ENCODE results near the gene GTPBP2.
"Not testable (repeated sequence)": the region's sequence is repeated elsewhere in the genome, so short reads cannot be mapped to it uniquely, and the experiment has no call there.

Gene GTPBP2

DNA sequence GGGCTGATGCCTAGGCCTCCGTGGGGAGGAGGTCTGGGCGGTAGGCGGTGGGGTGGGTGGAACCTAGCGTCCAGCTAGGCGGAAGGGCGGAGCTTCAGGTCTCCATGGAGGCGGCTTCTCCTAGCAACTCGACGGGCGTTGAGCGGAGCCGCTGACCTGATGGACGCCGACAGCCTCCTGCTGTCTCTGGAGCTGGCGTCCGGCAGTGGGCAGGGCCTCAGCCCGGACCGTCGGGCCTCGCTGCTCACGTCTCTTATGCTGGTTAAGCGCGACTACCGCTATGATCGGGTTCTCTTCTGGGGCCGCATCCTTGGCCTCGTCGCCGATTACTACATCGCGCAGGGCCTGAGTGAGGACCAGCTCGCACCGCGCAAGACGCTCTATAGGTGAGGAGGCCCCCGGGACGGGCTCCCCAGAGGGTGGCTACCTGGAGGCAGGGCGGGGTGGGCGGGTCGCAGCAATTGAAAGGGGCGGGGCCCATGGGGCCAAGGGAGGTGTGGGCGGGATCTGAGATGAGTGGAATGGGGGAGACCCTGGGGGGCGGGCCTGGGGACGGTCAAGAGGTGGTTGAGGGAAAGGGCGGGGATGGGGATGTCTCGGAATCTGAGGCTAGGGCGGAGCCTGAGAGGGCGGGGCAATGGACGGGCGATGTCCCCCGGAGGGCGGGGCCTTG lies 16.0 kb upstream of the GTPBP2 start, which contains the start of gene RSPH9:
Gene RSPH9 (plus strand): TSS at position 97 of the 673 bp plus-strand sequence. CDS start 63 bp downstream, at position 160.
- no peak for DNase-seq (ENCODE audit: extremely low spot score)
- no peak for TF ChIP-seq ARNT (IDR thresholded peaks at IDR 0.05)
- TF ChIP-seq NFRKB (IDR thresholded peaks at IDR 0.05), result no peak
- TF ChIP-seq CTBP1 (IDR thresholded peaks at IDR 0.05; ENCODE audit: borderline replicate concordance), result no peak
- ChIA-PET CTCF (interaction anchor here (1.4 kb wide), 1 partner anchor 22 kb away, joined by 3 read pairs; no protein-coding TSS in a partner anchor), POLR2A (interaction anchor here (1.0 to 5.3 kb wide), 3 partner anchors 9 to 16 kb away, joined by 3 to 44 read pairs (median 18); partner anchors contain the start of genes GTPBP2 and MAD2L1BP)

DNA sequence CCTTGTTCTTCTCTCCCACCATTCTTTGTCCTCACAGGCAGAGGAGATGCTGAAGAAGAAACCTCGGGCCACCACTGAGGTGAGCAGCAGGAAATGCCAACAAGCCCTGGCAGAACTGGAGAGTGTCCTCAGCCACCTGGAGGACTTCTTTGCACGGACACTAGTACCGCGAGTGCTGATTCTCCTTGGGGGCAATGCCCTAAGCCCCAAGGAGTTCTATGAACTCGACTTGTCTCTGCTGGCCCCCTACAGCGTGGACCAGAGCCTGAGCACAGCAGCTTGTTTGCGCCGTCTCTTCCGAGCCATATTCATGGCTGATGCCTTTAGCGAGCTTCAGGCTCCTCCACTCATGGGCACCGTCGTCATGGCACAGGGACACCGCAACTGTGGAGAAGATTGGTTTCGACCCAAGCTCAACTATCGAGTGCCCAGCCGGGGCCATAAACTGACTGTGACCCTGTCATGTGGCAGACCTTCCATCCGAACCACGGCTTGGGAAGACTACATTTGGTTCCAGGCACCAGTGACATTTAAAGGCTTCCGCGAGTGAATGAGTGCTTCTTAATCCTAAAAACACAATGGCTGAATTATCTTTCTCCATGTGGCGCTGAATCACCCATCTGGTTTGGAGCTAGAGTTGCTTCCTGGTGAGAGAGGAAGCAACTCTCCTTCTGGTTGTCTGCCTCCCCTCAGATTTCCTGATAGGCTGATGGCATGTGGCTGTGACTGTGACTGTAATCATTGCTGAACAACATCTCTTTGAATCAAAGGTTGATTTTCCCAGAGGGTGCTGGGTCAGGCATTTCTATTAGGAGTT lies 11.1 kb upstream of the GTPBP2 start:
- no peak for DNase-seq (ENCODE audit: extremely low spot score)
- no peak for TF ChIP-seq ELF4 (IDR thresholded peaks at IDR 0.05)
- ChIA-PET CTCF (no interaction called here), POLR2A (interaction anchor here (3.9 kb wide), 1 partner anchor 11 kb away, joined by 21 read pairs; the partner anchor contains the start of gene GTPBP2)

DNA sequence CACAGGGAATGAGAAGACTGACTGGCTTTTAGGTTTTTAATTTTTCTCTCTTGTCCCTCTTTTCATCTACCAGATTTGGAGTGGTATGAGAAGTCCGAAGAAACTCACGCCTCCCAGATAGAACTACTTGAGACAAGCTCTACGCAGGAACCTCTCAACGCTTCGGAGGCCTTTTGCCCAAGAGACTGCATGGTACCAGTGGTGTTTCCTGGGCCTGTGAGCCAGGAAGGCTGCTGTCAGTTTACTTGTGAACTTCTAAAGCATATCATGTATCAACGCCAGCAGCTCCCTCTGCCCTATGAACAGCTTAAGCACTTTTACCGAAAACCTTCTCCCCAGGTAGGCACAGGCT lies 7.2 kb upstream of the GTPBP2 start:
- no peak for TF ChIP-seq FOXK2 (IDR thresholded peaks at IDR 0.05)
- no peak for TF ChIP-seq FOXM1 (IDR thresholded peaks at IDR 0.05; ENCODE audit: borderline replicate concordance)
- TF ChIP-seq ARNT (IDR thresholded peaks at IDR 0.05), result no peak
- no peak for TF ChIP-seq ZNF384 (IDR thresholded peaks at IDR 0.05)
- no peak for TF ChIP-seq NFRKB (IDR thresholded peaks at IDR 0.05)
- TF ChIP-seq HDGF (IDR thresholded peaks at IDR 0.05; ENCODE audit: borderline replicate concordance), result no peak
- no peak for TF ChIP-seq TARDBP (IDR thresholded peaks at IDR 0.05)
- TF ChIP-seq FOXA1 (IDR thresholded peaks at IDR 0.05), result no peak
- no peak for TF ChIP-seq L3MBTL2 (conservative IDR thresholded peaks at IDR 0.05)
- TF ChIP-seq CTBP1 (IDR thresholded peaks at IDR 0.05; ENCODE audit: borderline replicate concordance), result no peak
- TF ChIP-seq, protein P1, sequence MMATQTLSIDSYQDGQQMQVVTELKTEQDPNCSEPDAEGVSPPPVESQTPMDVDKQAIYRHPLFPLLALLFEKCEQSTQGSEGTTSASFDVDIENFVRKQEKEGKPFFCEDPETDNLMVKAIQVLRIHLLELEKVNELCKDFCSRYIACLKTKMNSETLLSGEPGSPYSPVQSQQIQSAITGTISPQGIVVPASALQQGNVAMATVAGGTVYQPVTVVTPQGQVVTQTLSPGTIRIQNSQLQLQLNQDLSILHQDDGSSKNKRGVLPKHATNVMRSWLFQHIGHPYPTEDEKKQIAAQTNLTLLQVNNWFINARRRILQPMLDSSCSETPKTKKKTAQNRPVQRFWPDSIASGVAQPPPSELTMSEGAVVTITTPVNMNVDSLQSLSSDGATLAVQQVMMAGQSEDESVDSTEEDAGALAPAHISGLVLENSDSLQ (IDR thresholded peaks at IDR 0.05), result no peak
- TF ChIP-seq LEF1 (IDR thresholded peaks at IDR 0.05; ENCODE audit: borderline replicate concordance), result no peak
- TF ChIP-seq SUZ12 (IDR thresholded peaks at IDR 0.05), result no peak
- no peak for DNase-seq (ENCODE audit: extremely low spot score)
- POLR2A ChIA-PET, result interaction anchor here (1.0 to 2.4 kb wide), 5 partner anchors 9 to 60 kb away, joined by 3 to 44 read pairs (median 10); partner anchors contain the start of genes POLH, RSPH9 and XPO5
- CTCF ChIA-PET, result no interaction called here

DNA sequence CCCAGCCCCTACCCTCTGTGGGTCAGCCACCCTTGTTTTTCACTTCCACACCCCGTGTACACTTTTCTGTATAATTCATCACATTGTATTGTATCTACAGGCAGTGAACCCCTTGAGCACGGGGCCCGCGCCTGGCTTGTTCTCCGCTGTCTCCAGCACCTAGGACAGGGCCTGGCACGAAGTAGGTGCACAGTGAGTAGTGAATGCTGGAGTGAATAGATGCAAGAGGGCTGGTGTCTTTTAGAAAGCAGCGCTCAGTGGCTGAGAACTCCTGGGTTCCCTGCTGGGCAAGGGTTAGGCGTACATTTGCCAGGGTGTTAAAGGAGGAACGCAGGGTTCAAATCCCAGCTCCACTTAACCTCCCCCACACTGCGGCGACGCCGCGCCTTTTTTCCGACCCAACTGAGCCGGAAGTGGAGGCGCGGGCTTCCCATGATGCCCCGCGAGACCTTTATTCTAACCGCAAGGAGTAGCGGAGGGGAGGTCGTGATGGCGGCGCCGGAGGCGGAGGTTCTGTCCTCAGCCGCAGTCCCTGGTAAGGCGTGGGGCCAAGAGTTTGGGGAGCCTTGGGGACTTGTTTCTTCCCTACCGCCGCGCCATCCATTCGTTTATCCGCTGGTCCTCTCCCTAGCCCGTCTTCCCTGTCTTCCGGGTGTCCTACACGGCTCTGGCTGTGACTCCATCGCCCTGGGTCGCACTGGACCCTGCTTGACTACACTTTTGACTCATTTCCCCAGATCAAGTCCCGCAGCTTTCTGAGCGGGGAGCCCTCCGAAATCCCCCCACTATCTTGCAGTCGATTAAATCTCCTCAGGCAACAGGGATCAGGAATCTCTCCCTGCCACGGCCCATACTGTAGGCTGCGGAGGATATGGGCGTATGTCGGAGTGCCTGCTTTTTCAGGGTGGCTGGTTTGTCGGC lies 6.6 kb upstream of the GTPBP2 start, which contains the start of gene MAD2L1BP:
Gene MAD2L1BP (plus strand): TSS at position 454 of the 921 bp plus-strand sequence. CDS start 36 bp downstream, at position 490.
- DNase-seq (ENCODE audit: extremely low spot score), result peak; percentile 86
- ChIA-PET POLR2A (interaction anchor here (0.6 to 2.4 kb wide), 24 partner anchors 8 to 464 kb away, joined by 3 to 44 read pairs (median 3); partner anchors contain the start of genes POLH, RSPH9 and XPO5), CTCF (no interaction called here)
- TF ChIP-seq ELF4 (IDR thresholded peaks at IDR 0.05) (peak; percentile 85), L3MBTL2 (conservative IDR thresholded peaks at IDR 0.05) (peak; percentile 82), SUZ12 (IDR thresholded peaks at IDR 0.05) (no peak)

DNA sequence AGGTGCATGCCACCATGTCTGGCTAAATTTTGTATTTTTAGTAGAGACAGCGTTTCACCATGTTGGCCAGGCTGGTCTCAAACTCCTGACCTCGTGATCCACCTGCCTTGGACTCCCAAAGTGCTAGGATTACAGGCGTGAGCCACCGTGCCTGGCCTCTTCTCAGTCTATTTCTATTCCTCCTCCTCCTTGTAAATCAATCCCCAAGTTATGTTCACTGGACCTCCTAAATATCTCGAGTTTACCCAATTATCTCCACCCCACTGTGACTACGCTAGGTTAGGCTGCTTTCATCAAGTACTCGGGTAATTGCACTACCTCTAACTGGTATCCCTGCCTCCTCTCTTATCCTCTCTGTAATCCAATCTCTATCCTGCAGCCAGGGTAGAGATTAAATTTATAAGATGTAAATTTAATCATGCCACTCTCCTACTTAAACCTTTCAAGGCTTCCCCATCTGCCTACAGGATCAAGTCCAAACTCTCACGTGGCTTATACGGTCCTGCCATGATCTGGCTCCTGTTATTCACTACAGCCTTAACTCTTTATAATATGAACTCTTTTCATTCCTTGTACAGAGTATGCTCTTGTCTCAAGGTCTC lies 5.7 kb upstream of the GTPBP2 start:
- TF ChIP-seq SP1 (IDR thresholded peaks at IDR 0.05), result no peak
- TF ChIP-seq, protein P1 (IDR thresholded peaks at IDR 0.05), result no peak
- no peak for TF ChIP-seq ELF4 (IDR thresholded peaks at IDR 0.05)
- TF ChIP-seq FOXK2 (IDR thresholded peaks at IDR 0.05), result no peak
- no peak for TF ChIP-seq L3MBTL2 (conservative IDR thresholded peaks at IDR 0.05)
- TF ChIP-seq CTBP1 (IDR thresholded peaks at IDR 0.05; ENCODE audit: borderline replicate concordance), result no peak
- TF ChIP-seq ZNF384 (IDR thresholded peaks at IDR 0.05), result no peak
- TF ChIP-seq TARDBP (IDR thresholded peaks at IDR 0.05), result no peak
- ChIA-PET CTCF (no interaction called here), POLR2A (interaction anchor here (0.6 to 2.4 kb wide), 22 partner anchors 7 to 463 kb away, joined by 3 to 44 read pairs (median 3); partner anchors contain the start of genes POLH, RSPH9 and XPO5)
- no peak for DNase-seq (ENCODE audit: extremely low spot score)

DNA sequence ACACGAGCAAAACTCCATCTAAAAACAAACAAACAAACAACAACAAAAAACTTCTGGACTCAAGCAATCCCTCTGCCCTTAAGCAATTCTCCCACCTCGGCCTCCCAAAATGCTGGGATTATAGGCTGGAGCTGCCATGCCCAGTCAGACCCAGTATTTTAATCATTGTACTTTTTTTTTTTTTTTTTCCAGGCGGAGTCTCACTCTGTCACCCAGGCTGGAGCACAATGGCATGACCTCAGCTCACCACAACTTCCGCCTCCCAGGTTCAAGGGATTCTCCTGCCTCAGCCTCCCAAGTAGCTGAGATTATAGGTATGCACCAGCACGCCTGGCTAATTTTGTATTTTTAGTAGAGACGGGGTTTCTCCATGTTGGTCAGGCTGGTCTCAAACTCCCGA lies 3.9 kb upstream of the GTPBP2 start:
- CTCF ChIA-PET; POLR2A ChIA-PET; DNase-seq (ENCODE audit: extremely low spot score): not testable (repeated sequence)

Data from HEK293T (cell line).